ENCODE results near the gene KCNJ6. TPM values are rescaled to one million over a fixed set of nuclear protein-coding genes. Genes with fewer than 3 reads are reported as not detected.

The KCNJ6 gene
- total RNA-seq, 2 experiments from 2014 or later = not detected

- peaks cover 3% of the 10 kb centered on the region for H3K27me3 Mint-ChIP-seq (ENCODE audit: low read depth)
- no peaks in the 10 kb centered on the region for H3K36me3 Mint-ChIP-seq (ENCODE audit: low read depth)
- POLR2A ChIA-PET = no interaction called here
- H3K4me1 Mint-ChIP-seq (ENCODE audit: low read depth) = peaks cover 20% of the 10 kb centered on the region
- CTCF ChIA-PET = no interaction called here
- no peak for DNase-seq
- no peak overlapping the region for H3K4me3 Mint-ChIP-seq
- no peak overlapping the region for H3K27ac Mint-ChIP-seq
- no peaks in the 10 kb centered on the region for H3K9me3 Mint-ChIP-seq (ENCODE audit: insufficient read depth)
- no peak for ATAC-seq
Observed at GRCh38 chr21:37568415-37568814, 347.8 kb downstream of the KCNJ6 start.

DNA sequence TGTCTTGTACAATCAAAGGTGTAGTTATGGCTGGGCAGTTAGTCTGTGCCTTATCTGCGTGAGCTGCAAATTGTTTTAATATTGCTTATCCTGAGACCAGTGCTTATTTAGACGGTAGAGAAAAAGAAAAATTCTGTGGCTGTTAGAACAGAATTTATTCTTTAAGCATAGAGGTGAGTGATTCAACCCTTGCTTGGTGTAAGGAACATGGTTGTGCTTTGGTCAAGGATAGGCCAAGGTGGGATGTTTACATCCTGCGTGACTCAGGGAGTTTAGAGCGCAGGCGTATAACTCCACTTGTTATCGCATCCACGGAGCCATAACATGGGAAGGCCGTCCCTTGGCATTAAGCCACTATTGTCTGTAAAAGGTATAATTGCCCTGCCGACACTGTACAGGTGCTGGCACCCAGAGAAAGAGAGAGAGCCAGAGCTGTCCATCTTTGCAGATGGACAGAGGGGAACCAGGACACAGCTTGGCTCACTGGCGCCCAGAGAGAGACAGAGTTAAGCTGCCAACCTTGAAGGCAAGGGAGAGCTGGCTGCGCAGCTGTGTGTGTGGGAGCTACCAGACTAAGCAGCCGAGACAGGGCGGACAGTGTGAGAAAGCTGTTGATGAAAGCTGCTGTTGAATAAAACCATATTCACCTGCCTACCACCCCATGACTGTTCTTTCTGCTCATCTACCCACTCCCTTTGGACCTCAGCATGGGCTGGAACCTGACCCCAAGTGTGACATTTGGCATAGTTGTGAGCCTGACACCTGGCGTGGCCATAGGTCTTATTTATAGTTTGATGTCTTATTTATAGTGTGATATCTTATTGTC is 349.3 kb downstream of the KCNJ6 start:
- Mint-ChIP-seq H3K27me3 (ENCODE audit: low read depth) (peaks cover 3% of the 10 kb centered on the region), H3K9me3 (ENCODE audit: insufficient read depth) (peaks cover under 1% of the 10 kb centered on the region), H3K4me3 (no peak overlapping the region), H3K4me1 (ENCODE audit: low read depth) (peaks cover 33% of the 10 kb centered on the region), H3K36me3 (ENCODE audit: low read depth) (no peaks in the 10 kb centered on the region), H3K27ac (no peak overlapping the region)
- no peak for DNase-seq
- CTCF ChIA-PET = no interaction called here
- ATAC-seq = no peak
- POLR2A ChIA-PET = no interaction called here

DNA sequence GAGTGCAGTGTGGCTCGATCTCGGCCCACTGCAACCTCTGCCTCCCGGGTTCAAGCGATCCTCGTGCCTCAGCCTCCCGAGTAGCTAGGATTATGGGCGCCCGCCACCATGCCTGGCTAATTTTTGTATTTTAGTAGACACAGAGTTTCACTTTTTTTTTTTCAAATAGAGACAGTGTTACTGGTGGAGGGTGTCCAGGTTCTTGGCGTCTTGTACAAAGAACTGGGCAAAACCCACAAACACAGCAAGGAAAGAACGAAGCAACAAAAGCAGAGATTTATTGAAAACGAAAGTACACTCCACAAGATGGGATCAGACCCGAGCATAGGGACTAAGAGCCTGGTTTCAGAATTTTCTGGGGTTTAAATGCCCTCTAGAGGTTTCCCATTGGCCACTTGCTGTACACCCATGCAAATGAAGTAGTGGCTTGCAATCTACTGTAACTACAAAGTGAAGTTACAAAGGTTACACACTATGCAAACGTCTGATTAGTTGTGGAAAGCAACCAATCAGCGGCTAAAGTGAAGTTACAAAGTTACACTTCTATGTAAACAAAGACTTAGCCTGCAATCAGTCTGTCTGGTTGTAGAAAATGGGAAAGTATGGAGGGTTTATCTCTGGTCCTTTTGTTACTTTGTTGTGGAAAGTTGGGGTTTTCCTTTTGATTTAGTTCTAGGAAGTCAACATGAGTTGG is 350.6 kb downstream of the KCNJ6 start:
- Mint-ChIP-seq H3K4me3 (no peak overlapping the region), H3K27ac (no peak overlapping the region), H3K4me1 (ENCODE audit: low read depth) (peaks cover 34% of the 10 kb centered on the region), H3K36me3 (ENCODE audit: low read depth) (no peaks in the 10 kb centered on the region), H3K9me3 (ENCODE audit: insufficient read depth) (peaks cover 4% of the 10 kb centered on the region), H3K27me3 (ENCODE audit: low read depth) (peaks cover 3% of the 10 kb centered on the region)
- DNase-seq (no peak), ATAC-seq (no peak)
- ChIA-PET POLR2A (no interaction called here), CTCF (no interaction called here)

DNA sequence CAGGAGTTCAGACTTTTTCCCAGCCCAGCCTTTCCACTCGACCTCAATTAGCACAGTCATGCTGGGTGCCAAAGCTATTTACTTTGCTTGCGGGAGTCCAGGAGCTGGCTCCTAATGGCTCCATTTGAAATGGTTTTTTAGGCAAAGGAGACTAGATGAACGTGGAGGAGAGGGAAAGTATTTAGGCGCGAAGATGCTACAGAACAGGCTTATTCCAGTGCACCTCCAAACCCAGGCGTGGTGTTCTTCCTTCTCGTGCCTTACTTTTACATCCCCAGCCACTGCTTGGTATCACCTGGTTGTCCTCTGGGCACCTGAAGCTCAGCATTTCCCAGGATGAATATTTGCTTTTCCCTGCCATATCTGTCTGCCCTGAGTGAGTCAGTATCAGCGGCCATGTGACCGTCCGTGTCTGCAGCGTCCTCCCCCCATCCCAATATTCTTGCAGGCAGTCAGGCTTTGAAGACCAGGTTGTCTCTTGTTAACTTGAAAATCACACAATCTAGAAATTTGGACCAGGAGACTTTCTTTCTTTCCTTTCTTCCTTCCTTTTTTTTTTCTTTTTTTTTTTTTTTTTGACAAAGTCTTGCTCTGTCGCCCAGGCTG is 351.2 kb downstream of the KCNJ6 start:
- POLR2A ChIA-PET = interaction anchor here (0.6 to 1.8 kb wide), 4 partner anchors 53 to 310 kb away, joined by 3 to 9 read pairs (median 3); partner anchors contain the start of genes DYRK1A and VPS26C
- DNase-seq (no peak), ATAC-seq (no peak)
- peaks cover 34% of the 10 kb centered on the region for H3K4me1 Mint-ChIP-seq (ENCODE audit: low read depth)
- H3K9me3 Mint-ChIP-seq (ENCODE audit: insufficient read depth) = peaks cover 4% of the 10 kb centered on the region
- H3K27ac Mint-ChIP-seq = peak overlapping the region; percentile 98
- CTCF ChIA-PET = interaction anchor here (0.6 to 2.2 kb wide), 10 partner anchors 8 to 398 kb away, joined by 3 to 15 read pairs (median 6); no protein-coding TSS in a partner anchor
- H3K27me3 Mint-ChIP-seq (ENCODE audit: low read depth) = peaks cover 1% of the 10 kb centered on the region
- peak overlapping the region; percentile 84 for H3K4me3 Mint-ChIP-seq
- no peaks in the 10 kb centered on the region for H3K36me3 Mint-ChIP-seq (ENCODE audit: low read depth)

- H3K27me3 Mint-ChIP-seq (ENCODE audit: low read depth) = no peaks in the 10 kb centered on the region
- peaks cover 34% of the 10 kb centered on the region for H3K4me1 Mint-ChIP-seq (ENCODE audit: low read depth)
- peak overlapping the region; percentile 98 for H3K27ac Mint-ChIP-seq
- ChIA-PET CTCF (interaction anchor here (0.6 to 2.2 kb wide), 29 partner anchors 8 to 397 kb away, joined by 3 to 15 read pairs (median 3); no protein-coding TSS in a partner anchor), POLR2A (interaction anchor here (0.6 to 2.0 kb wide), 19 partner anchors 9 to 598 kb away, joined by 3 to 17 read pairs (median 4); partner anchors contain the start of genes DYRK1A, HLCS and VPS26C)
- no peaks in the 10 kb centered on the region for H3K36me3 Mint-ChIP-seq (ENCODE audit: low read depth)
- peak; percentile 75 for ATAC-seq
- H3K9me3 Mint-ChIP-seq (ENCODE audit: insufficient read depth) = peaks cover 4% of the 10 kb centered on the region
- H3K4me3 Mint-ChIP-seq = peak overlapping the region; percentile 84
- peak; percentile 88 for DNase-seq
Observed at GRCh38 chr21:37564341-37564923, 351.8 kb downstream of the KCNJ6 start.

DNA sequence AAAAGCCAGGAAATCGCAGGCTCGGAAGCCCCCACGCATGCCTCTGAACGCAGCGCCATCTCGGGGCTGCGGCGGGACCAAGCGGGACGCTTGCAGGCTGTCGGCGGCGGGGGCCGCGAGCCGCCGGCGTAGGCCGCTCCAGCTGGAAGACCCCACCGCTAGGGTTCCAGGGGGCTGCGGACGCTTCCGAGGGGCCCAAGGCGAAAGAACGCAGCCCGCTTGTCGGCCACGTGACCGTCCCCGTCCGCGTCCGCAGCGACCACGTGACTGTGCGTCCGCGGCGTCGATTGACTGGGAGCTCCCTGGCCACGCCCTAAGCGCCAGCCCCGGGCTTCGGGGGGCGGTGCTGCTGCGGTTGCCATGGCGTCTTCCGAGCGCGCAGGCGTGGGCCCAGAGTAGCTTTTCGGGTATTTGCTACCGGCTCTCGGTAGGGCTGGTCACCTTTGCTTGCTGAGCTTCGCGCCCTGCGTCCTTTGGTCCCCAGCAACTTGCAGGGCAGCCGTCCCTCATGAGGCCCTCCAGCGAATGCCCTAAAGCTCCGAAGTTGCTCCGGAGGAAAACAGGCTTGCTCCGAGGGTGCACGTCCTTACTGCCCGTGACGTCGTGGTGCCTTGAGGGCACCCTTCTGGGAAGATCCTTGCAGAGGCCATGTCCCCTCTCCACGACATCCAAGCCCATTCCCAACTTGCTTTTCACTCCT is 352.5 kb downstream of the KCNJ6 start:
- Mint-ChIP-seq H3K4me3 (peak overlapping the region; percentile 84), H3K4me1 (ENCODE audit: low read depth) (peaks cover 34% of the 10 kb centered on the region), H3K27me3 (ENCODE audit: low read depth) (no peaks in the 10 kb centered on the region), H3K36me3 (ENCODE audit: low read depth) (no peaks in the 10 kb centered on the region), H3K27ac (peak overlapping the region; percentile 98), H3K9me3 (ENCODE audit: insufficient read depth) (peaks cover 4% of the 10 kb centered on the region)
- DNase-seq (peak; percentile 94), ATAC-seq (peak; percentile 90)
- ChIA-PET CTCF (interaction anchor here (0.6 to 2.2 kb wide), 29 partner anchors 9 to 397 kb away, joined by 3 to 15 read pairs (median 3); no protein-coding TSS in a partner anchor), POLR2A (interaction anchor here (0.6 to 2.0 kb wide), 22 partner anchors 8 to 1619 kb away, joined by 3 to 17 read pairs (median 3); partner anchors contain the start of genes DYRK1A, HLCS, PSMG1 and VPS26C)

- Mint-ChIP-seq H3K9me3 (ENCODE audit: insufficient read depth) (peaks cover 4% of the 10 kb centered on the region), H3K36me3 (ENCODE audit: low read depth) (no peaks in the 10 kb centered on the region), H3K4me3 (peak overlapping the region; percentile 84), H3K27me3 (ENCODE audit: low read depth) (peaks cover 2% of the 10 kb centered on the region), H3K27ac (peak overlapping the region; percentile 98), H3K4me1 (ENCODE audit: low read depth) (peaks cover 34% of the 10 kb centered on the region)
- ChIA-PET POLR2A (interaction anchor here (0.6 to 2.0 kb wide), 15 partner anchors 8 to 1620 kb away, joined by 3 to 17 read pairs (median 4); partner anchors contain the start of genes DYRK1A, PSMG1 and VPS26C), CTCF (interaction anchor here (0.8 to 2.2 kb wide), 19 partner anchors 8 to 396 kb away, joined by 3 to 15 read pairs (median 4); no protein-coding TSS in a partner anchor)
- DNase-seq (no peak), ATAC-seq (peak; percentile 4)
Observed at GRCh38 chr21:37562920-37563640, 353.2 kb downstream of the KCNJ6 start.

GRCh38 chr21:37561941-37562919 is 354.0 kb downstream of the KCNJ6 start:
- Mint-ChIP-seq H3K9me3 (ENCODE audit: insufficient read depth) (peaks cover 4% of the 10 kb centered on the region), H3K36me3 (ENCODE audit: low read depth) (no peaks in the 10 kb centered on the region), H3K4me3 (peak overlapping the region; percentile 84), H3K27ac (peak overlapping the region; percentile 98), H3K27me3 (ENCODE audit: low read depth) (peaks cover 2% of the 10 kb centered on the region), H3K4me1 (ENCODE audit: low read depth) (peaks cover 34% of the 10 kb centered on the region)
- POLR2A ChIA-PET = interaction anchor here (2.0 kb wide), 1 partner anchor 295 kb away, joined by 17 read pairs; the partner anchor contains the start of gene VPS26C
- DNase-seq (no peak), ATAC-seq (no peak)
- CTCF ChIA-PET = interaction anchor here (1.6 to 2.2 kb wide), 2 partner anchors 181 to 395 kb away, joined by 5 to 7 read pairs; no protein-coding TSS in a partner anchor

DNA sequence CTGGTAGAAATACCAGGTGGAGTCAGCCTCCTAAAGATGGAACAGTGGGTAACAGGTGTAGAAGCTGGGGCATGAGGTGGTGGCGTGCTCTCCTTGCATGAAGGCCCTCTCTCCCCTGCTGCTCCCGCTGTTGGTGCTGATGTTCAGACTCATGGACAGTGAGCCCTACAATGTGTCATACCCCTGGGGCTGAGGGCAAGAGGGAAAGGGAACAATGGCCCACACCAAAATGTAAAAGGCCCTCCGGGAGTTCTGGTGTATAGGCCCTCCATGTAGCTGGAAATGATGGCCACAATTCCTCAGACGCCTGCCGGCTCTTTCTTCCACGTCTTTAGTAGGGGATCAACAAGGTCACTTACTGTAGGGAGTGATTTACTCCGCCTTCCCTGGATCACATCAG is 354.8 kb downstream of the KCNJ6 start:
- H3K4me3 Mint-ChIP-seq = no peak overlapping the region
- POLR2A ChIA-PET = no interaction called here
- peaks cover 34% of the 10 kb centered on the region for H3K4me1 Mint-ChIP-seq (ENCODE audit: low read depth)
- DNase-seq (no peak), ATAC-seq (no peak)
- H3K27ac Mint-ChIP-seq = no peak overlapping the region
- H3K9me3 Mint-ChIP-seq (ENCODE audit: insufficient read depth) = peaks cover 4% of the 10 kb centered on the region
- H3K36me3 Mint-ChIP-seq (ENCODE audit: low read depth) = no peaks in the 10 kb centered on the region
- peaks cover 2% of the 10 kb centered on the region for H3K27me3 Mint-ChIP-seq (ENCODE audit: low read depth)
- CTCF ChIA-PET = no interaction called here
